ENCODE data around the gene SLC25A20.

SLC25A20 gene

GRCh38 chr3:48897460-48898376 lies 964 bp downstream of the SLC25A20 start:
- peak; percentile 10 for DNase-seq

- DNase-seq = no peak
Observed at GRCh38 chr3:48896936-48897335, 1.7 kb downstream of the SLC25A20 start.

- no peak for DNase-seq
Observed at GRCh38 chr3:48894516-48894915, 4.2 kb downstream of the SLC25A20 start.

GRCh38 chr3:48891606-48892005 lies 7.1 kb downstream of the SLC25A20 start:
- DNase-seq = no peak

DNA sequence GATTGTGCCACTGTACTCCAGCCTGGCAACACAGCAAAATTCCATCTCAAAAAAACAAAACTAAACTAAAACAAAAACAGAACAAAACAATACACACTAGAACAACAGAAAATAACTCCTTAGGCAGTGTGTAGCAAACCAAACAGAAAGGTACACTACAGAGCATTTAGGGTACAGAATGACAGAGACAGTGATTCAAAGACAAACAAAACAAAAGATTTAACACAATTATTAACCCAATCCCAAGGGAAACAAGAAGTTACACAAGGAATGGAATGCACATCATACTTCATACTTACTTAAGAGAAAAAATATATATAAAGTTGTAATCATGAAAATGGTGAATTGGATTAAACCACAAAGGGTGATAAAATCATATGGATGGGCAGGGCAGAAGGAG lies 12.9 kb downstream of the SLC25A20 start:
- no peak for DNase-seq

DNA sequence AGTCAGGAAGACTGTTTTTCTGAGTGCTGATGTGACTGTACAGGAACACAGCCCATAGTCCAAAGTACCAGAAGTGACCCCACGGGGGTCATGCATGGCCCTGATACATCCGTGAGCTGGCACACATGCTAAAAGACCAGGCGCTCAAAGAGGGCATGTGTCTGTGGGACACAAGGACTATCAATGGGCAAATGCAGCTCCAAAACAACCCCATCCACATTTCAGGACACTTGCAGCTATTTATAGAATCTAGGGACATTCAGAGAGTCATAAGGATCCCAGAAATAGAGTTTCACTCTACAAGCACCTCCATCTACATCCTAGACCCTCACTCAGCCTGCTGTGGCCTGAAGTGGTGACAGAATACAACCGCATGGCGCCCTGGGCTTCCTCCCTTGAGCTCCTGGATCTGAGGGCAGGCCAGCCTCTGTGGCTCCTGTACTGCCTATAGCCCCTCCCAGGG lies 17.0 kb downstream of the SLC25A20 start:
- DNase-seq = no peak

GRCh38 chr3:48881006-48881405 lies 17.7 kb downstream of the SLC25A20 start:
- DNase-seq = no peak

DNA sequence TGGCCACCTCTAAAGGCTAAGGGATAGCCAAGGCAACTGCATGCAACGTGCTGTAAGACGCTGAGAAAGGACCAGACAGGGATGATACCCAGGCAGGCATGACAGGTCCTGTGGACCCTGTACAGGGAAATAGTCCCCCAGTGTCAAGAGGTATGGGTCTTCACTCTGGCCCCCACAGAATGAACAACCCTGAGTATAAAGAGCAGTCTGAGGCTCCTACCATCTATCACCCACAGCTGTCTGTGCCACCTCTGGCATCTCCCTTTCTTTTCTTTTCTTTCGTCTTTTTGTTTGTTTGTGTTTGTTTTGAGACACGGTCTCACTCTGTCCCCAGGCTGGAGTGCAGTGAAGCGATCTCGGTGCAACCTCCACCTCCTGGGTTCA lies 18.7 kb downstream of the SLC25A20 start:
- no peak for DNase-seq

- DNase-seq = no peak
Observed at GRCh38 chr3:48879307-48879993, 19.2 kb downstream of the SLC25A20 start.

GRCh38 chr3:48877671-48878070 lies 21.0 kb downstream of the SLC25A20 start:
- DNase-seq = no peak

DNA sequence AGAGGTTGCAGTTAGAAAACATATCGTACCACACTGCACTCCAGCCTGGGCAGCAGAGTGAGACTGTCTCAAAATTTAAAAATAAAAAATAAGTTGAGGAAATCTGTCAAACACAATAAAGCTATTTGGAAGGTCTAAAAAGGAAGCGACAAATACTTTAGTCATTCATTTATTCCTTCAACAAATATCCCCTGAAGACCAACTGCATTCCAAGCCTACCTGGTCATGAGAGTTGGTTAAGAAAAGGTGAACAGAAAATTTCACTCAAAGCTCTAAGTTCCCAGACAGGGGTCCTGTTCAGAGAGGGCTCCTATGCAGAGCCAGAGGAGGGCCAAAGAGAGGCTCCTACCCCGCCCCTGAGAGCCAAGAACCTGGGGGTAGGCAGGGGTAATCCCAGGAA lies 35.6 kb downstream of the SLC25A20 start:
- no peak for DNase-seq

DNA sequence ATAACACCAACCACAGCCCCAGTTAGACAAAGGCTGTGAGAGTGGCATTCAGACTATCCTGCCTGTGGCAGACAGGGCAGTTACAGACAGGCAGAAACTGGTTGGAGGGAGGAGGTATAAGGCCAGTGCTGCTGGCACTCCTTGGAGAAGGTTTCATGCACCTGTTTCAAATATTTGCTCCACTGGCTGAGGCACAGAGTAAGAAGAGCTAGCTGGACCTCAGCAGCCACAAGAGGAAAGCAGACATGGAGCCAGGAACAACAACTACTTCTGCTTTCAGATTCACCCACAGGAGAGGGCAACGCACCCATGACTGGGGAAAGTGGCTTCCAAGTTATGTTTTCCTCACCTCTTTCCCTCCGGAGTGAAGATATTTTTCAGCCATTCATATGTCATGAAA lies 39.5 kb downstream of the SLC25A20 start:
- DNase-seq = no peak

- no peak for DNase-seq
Observed at GRCh38 chr3:48858709-48859108, 40.0 kb downstream of the SLC25A20 start.

- DNase-seq = no peak
Observed at GRCh38 chr3:48857641-48858040, 41.0 kb downstream of the SLC25A20 start.

- DNase-seq = no peak
Observed at GRCh38 chr3:48856469-48856868, 42.2 kb downstream of the SLC25A20 start.

GRCh38 chr3:48855681-48856447 lies 42.8 kb downstream of the SLC25A20 start:
- DNase-seq = no peak

GRCh38 chr3:48852151-48852550 lies 46.5 kb downstream of the SLC25A20 start:
- DNase-seq = no peak

- DNase-seq = no peak
Observed at GRCh38 chr3:48851407-48851806, 47.3 kb downstream of the SLC25A20 start.

- DNase-seq = no peak
Observed at GRCh38 chr3:48848816-48849515, 49.7 kb downstream of the SLC25A20 start.

DNA sequence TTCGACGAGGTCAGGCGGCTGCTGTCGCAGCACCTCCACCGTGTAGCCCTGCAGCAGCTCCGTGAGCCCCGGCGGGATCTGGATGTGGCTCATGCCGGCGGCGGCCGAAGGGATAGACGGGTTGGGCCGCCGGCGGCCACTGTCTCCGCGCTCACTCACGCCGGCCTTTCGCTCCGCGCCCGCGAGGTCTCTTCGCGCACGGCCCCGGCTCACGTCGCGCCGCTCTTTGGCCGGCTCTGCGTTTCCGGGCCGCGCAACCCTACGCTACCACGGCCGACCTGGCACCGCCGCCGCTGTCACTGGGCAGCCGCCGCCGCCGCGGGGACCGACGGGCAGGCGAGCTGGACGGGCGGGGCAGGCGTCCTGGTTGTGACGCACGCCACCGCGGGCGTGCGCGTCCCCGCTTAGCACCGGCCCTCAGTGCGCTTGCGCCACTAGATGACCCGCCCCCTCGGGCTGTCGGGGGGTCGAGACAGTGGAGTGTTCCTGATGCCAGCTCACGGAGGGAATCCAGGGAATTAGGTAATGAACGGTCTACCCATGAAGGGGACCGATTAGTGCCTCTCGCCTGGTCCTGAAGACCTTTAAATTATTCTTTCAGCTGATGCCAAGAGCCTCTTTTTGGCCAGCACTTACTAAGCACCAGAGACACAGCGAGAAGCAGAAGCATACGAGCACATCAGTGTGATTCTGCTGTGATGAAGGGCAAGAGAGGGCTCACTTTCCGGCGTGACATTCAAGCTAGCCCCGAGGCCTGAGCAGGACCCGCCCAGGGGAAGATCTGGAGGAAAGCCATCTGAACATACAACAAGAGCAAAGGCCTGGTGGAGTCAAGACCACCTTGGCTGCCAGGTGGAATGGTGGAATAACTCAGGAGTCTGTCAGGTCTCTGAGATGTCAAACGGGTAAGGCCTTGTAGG lies 50.9 kb downstream of the SLC25A20 start, which contains the start of gene PRKAR2A:
PRKAR2A (minus strand) TSS at position 371 of the 920 bp plus-strand sequence; CDS start at position 93, 278 bp downstream.
- DNase-seq = peak; percentile 77

DNA sequence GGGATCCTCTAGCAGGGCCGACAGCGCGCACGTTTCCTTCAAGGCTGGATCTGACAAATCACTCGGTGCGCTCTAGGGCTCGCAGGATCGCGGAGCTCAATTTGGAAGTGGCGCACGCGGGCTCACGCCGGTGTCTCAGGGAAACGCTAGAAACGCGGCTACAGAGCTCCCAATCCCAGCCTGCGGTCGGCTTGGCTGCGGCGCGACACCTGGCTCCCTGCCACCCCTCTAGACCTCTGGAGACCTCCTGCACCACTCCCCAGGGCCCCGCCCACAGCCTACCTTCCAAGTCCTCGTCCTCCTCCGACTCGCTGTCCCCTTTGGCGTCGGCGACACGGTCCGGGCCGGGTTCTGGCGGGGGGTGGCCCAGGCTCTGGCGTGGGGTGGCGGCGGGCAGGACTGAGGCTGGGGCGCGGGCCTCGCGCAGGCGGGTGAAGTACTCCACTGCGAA lies 51.6 kb downstream of the SLC25A20 start:
- DNase-seq = peak; percentile 44
